Stimulated activated CD8-positive, alpha-beta memory T cell treated with anti-CD3 and anti-CD28 coated beads, Interleukin-12 subunit alpha, Interleukin-12 subunit beta, amount 100 ng/mL, for 1 hour (primary cell): ENCODE results near the gene CDH13.

Experiments used
- DNase-seq: peaks from one replicate; pipeline ENCODE4 v3.0.0-alpha.2; 2020; ENCODE audit warnings: low read depth

CDH13 gene

GRCh38 chr16:83768986-83769385 lies 1142.2 kb downstream of the CDH13 start:
- no peak for DNase-seq

- DNase-seq = no peak
Measured at GRCh38 chr16:83769397-83770008, 1142.7 kb downstream of the CDH13 start.

- DNase-seq = no peak
Measured at GRCh38 chr16:83771306-83771942, 1144.7 kb downstream of the CDH13 start.

- no peak for DNase-seq
Measured at GRCh38 chr16:83772806-83773205, 1146.0 kb downstream of the CDH13 start.

- DNase-seq = no peak
Measured at GRCh38 chr16:83774066-83774465, 1147.3 kb downstream of the CDH13 start.

- DNase-seq = no peak
Measured at GRCh38 chr16:83776944-83777343, 1150.2 kb downstream of the CDH13 start.

GRCh38 chr16:83779886-83780285 lies 1153.1 kb downstream of the CDH13 start:
- no peak for DNase-seq

GRCh38 chr16:83785455-83785854 lies 1158.7 kb downstream of the CDH13 start:
- no peak for DNase-seq

- DNase-seq = no peak
Measured at GRCh38 chr16:83789642-83790401, 1163.1 kb downstream of the CDH13 start.

GRCh38 chr16:83791916-83792315 lies 1165.1 kb downstream of the CDH13 start:
- no peak for DNase-seq

GRCh38 chr16:83792391-83792790 lies 1165.6 kb downstream of the CDH13 start:
- no peak for DNase-seq

- no peak for DNase-seq
Measured at GRCh38 chr16:83793179-83793578, 1166.4 kb downstream of the CDH13 start.

GRCh38 chr16:83794860-83795554 lies 1168.2 kb downstream of the CDH13 start:
- DNase-seq = no peak

- DNase-seq = no peak
Measured at GRCh38 chr16:83797013-83797412, 1170.2 kb downstream of the CDH13 start.

- DNase-seq = no peak
Measured at GRCh38 chr16:83799336-83799735, 1172.6 kb downstream of the CDH13 start.

GRCh38 chr16:83802135-83802534 lies 1175.4 kb downstream of the CDH13 start:
- no peak for DNase-seq

- no peak for DNase-seq
Measured at GRCh38 chr16:83802554-83803205, 1175.9 kb downstream of the CDH13 start.

- no peak for DNase-seq
Measured at GRCh38 chr16:83803811-83804210, 1177.0 kb downstream of the CDH13 start.

- no peak for DNase-seq
Measured at GRCh38 chr16:83804366-83804765, 1177.6 kb downstream of the CDH13 start.

GRCh38 chr16:83806036-83806435 lies 1179.3 kb downstream of the CDH13 start:
- DNase-seq = no peak

- no peak for DNase-seq
Measured at GRCh38 chr16:83806731-83807130, 1180.0 kb downstream of the CDH13 start.

- DNase-seq = no peak
Measured at GRCh38 chr16:83807327-83807709, 1180.5 kb downstream of the CDH13 start.
